ENCODE data around the gene YY1. TPM values are rescaled to one million over a fixed set of nuclear protein-coding genes. Genes with fewer than 3 reads are reported as not detected.

Gene YY1
- total RNA-seq, 1 experiment from 2014 or later: 97.0 TPM

DNA sequence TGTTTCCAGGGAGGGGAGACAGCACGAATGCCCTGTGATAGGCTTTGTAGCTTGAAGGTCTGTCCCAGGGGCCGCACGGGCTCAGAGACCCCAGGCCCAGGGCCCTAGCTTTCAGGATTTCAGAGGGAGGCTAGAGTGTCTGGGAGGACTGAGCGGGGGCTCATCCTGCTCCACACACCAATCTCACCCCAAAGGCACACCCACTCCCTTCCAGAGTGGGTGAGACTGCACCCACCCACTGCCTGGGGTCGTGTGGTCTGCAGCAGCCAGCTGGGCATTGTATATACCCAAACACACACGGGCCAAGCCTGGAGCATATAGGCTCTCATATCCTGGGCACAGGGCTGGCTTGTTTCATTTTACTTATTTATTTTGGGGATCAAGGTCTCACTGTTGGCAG, 78.4 kb downstream of the YY1 start:
- ChIA-PET CTCF (no interaction called here), POLR2A (ENCODE audit: low non-redundant PET) (no interaction called here)
- TF ChIP-seq, protein P1, sequence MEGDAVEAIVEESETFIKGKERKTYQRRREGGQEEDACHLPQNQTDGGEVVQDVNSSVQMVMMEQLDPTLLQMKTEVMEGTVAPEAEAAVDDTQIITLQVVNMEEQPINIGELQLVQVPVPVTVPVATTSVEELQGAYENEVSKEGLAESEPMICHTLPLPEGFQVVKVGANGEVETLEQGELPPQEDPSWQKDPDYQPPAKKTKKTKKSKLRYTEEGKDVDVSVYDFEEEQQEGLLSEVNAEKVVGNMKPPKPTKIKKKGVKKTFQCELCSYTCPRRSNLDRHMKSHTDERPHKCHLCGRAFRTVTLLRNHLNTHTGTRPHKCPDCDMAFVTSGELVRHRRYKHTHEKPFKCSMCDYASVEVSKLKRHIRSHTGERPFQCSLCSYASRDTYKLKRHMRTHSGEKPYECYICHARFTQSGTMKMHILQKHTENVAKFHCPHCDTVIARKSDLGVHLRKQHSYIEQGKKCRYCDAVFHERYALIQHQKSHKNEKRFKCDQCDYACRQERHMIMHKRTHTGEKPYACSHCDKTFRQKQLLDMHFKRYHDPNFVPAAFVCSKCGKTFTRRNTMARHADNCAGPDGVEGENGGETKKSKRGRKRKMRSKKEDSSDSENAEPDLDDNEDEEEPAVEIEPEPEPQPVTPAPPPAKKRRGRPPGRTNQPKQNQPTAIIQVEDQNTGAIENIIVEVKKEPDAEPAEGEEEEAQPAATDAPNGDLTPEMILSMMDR (conservative IDR thresholded peaks at IDR 0.05; ENCODE audit: low read depth, low read length): no peak
- no peak for TF ChIP-seq EZH2 (IDR thresholded peaks at IDR 0.05; ENCODE audit: borderline replicate concordance, low read depth, low read length, poor library complexity, severe bottlenecking)

DNA sequence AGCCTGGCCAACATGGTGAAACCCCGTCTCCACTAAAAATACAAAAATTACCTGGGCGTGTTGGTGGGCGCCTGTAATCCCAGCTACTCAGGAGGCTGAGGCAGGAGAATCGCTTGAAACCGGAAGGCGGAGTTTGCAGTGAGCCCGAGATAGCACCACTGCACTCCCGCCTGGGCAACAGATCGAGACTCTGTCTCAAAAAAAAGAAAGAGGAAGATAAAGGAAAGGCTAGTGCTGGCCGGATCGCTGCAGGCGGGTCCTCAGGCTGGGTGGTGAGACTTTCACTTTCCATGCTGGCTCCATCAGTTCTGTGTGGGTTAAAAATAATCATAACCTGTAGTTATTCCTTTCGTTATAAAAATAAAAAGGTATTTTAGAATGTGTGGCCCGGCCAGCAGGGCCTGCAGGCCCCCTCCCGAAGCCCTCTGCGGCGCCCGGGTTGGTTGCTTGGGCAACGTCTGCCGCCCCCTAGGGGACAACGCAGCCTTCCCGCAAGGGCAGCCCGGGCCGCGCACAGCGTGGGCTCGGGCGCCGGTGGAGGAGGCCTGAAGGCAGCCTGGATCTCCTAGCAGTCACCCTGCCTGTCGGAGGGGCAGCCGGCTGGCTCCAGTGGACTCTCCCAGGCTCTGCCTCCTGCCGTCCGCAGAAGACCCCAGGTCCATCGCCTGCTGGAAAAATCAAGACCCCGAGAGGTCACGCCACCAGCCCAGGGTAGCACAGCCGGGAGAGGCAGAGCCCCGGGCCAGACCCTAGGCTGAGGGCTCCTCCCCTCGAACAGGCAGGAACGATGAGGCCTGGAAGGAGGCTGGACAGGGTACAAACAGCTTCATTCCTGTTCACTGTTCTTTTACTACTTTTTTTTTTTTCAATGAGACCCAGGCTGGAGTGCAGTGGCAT, 79.2 kb downstream of the YY1 start:
- ChIA-PET POLR2A (ENCODE audit: low non-redundant PET) (no interaction called here), CTCF (no interaction called here)
- no peak overlapping the region for H3K27ac ChIP-seq (ENCODE audit: low read depth, low read length, poor library complexity, severe bottlenecking)
- peaks cover 5% of the 10 kb centered on the region for H3K4me1 ChIP-seq (ENCODE audit: insufficient read depth, low read length, poor library complexity, severe bottlenecking)
- intact Hi-C loops (cut with micrococcal nuclease; ENCODE audit: unreplicated experiment): no loop called here
- no peaks in the 10 kb centered on the region for H3K36me3 ChIP-seq (ENCODE audit: insufficient read depth, low read length, poor library complexity, severe bottlenecking)
- H3K27me3 ChIP-seq (replicated peaks; ENCODE audit: insufficient read depth, low read depth, low read length, poor library complexity): no peaks in the 10 kb centered on the region
- no peak overlapping the region for H3K4me3 ChIP-seq (ENCODE audit: low read depth, low read length, poor library complexity, severe bottlenecking)
- TF ChIP-seq, protein P1 (conservative IDR thresholded peaks at IDR 0.05; ENCODE audit: low read depth, low read length): peak; percentile 88
- no peak for TF ChIP-seq EZH2 (IDR thresholded peaks at IDR 0.05; ENCODE audit: borderline replicate concordance, low read depth, low read length, poor library complexity, severe bottlenecking)
- no TSS peak for BruUV-seq (replicated peaks)
- DNase-seq (ENCODE audit: low spot score): peak; percentile 77
- H3K9me3 ChIP-seq (ENCODE audit: low read depth, low read length, poor library complexity, severe bottlenecking): no peaks in the 10 kb centered on the region

More for the DNA sequence above, 78.4 kb downstream of the YY1 start:
- H3K27me3 ChIP-seq (replicated peaks; ENCODE audit: insufficient read depth, low read depth, low read length, poor library complexity): no peaks in the 10 kb centered on the region
- no peaks in the 10 kb centered on the region for H3K36me3 ChIP-seq (ENCODE audit: insufficient read depth, low read length, poor library complexity, severe bottlenecking)
- intact Hi-C loops (cut with micrococcal nuclease; ENCODE audit: unreplicated experiment): no loop called here
- no peak for DNase-seq (ENCODE audit: low spot score)
- no peak overlapping the region for H3K4me3 ChIP-seq (ENCODE audit: low read depth, low read length, poor library complexity, severe bottlenecking)
- no TSS peak for BruUV-seq (replicated peaks)
- no peaks in the 10 kb centered on the region for H3K9me3 ChIP-seq (ENCODE audit: low read depth, low read length, poor library complexity, severe bottlenecking)
- peaks cover 5% of the 10 kb centered on the region for H3K4me1 ChIP-seq (ENCODE audit: insufficient read depth, low read length, poor library complexity, severe bottlenecking)
- H3K27ac ChIP-seq (ENCODE audit: low read depth, low read length, poor library complexity, severe bottlenecking): no peak overlapping the region

DNA sequence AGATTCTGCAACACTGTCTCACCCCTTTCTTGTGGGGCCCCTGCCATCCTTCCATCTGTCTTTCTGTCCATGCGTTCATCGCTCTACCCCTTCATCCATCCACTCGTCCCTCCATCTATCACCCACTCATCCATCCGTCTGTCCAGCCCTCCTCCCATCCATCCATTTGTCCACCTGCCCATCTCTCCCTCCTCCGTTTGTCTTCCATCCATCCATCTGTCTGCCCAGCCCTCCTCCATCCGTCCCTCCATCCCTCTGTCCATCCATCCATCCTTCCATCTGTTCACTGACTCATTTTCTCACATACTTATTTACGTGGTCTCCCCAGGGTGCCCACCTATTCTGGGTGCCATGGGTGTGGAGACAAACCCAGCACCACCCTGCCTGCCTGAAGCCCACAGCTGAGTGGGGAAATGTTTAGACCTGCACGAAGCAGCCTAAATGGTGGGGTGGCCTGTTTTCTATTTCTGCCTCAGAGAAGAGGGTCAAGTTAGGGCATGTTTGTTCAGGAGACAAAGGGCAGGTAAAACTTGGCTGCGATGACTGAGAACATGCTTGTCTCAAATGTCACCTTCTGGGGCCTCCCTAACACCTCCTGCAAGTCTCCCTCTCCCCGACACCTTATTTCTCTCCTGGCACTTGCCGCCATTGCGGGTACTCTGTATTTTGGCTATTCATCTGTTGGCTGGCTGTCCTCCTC, 81.4 kb downstream of the YY1 start:
- no peak for DNase-seq (ENCODE audit: low spot score)
- CTCF ChIA-PET: interaction anchor here (0.6 kb wide), 1 partner anchor 15 kb away, joined by 4 read pairs; no protein-coding TSS in a partner anchor
- intact Hi-C loops (cut with micrococcal nuclease; ENCODE audit: unreplicated experiment): no loop called here
- H3K27ac ChIP-seq (ENCODE audit: low read depth, low read length, poor library complexity, severe bottlenecking): no peak overlapping the region
- H3K4me3 ChIP-seq (ENCODE audit: low read depth, low read length, poor library complexity, severe bottlenecking): no peak overlapping the region
- no peaks in the 10 kb centered on the region for H3K9me3 ChIP-seq (ENCODE audit: low read depth, low read length, poor library complexity, severe bottlenecking)
- POLR2A ChIA-PET (ENCODE audit: low non-redundant PET): no interaction called here
- H3K27me3 ChIP-seq (replicated peaks; ENCODE audit: insufficient read depth, low read depth, low read length, poor library complexity): no peaks in the 10 kb centered on the region
- no TSS peak for BruUV-seq (replicated peaks)
- TF ChIP-seq EZH2 (IDR thresholded peaks at IDR 0.05; ENCODE audit: borderline replicate concordance, low read depth, low read length, poor library complexity, severe bottlenecking): no peak
- TF ChIP-seq, protein P1 (conservative IDR thresholded peaks at IDR 0.05; ENCODE audit: low read depth, low read length): no peak
- no peaks in the 10 kb centered on the region for H3K36me3 ChIP-seq (ENCODE audit: insufficient read depth, low read length, poor library complexity, severe bottlenecking)
- peaks cover 5% of the 10 kb centered on the region for H3K4me1 ChIP-seq (ENCODE audit: insufficient read depth, low read length, poor library complexity, severe bottlenecking)
